Activated T-cell treated with anti-CD3 and anti-CD28 coated beads for 4 hours (primary cell): ENCODE measurements around the gene PDE5A.

Source experiments
- DNase-seq: peaks from one replicate; pipeline ENCODE4 v3.0.0-alpha.2; 2020

PDE5A gene

DNA sequence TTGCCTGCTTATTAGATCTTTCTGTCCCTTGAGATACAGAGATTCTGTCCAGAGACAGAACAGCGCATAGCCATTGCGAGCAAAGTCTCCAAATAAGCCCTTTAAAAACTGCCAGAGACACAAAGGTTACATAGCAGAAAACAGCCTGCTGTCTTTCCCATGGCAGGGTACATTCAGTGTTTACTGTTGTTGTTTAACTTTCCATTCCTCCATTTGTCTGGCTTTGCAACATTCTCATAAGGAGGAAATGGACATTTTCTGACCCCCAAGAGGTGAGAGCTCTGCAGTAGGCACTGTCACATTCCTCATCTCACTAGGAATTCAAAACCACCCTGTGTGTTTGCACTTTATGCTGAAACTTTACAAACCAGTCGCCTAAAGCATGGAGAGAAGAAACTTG lies 48.3 kb downstream of the PDE5A start:
- no peak for DNase-seq

DNA sequence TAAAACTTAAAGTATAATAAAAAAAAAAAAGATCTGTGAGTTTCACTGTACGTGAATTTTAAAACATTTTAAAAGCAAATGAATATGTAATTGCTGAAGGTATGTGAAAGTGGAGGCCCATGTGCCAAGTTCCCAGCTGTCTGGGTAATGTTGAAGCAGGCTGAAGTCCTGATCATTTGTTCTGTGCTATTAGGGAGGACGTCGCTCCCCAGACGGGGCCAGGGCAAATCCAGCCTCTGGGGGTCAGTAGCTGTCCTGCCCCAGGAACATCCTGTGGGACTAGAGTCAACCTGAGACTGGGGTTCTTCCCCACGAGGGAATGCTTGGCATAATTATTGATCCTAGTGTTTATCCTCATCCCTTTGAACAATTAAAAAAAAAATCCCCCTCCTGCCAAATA lies 48.8 kb downstream of the PDE5A start:
- DNase-seq: no peak

DNA sequence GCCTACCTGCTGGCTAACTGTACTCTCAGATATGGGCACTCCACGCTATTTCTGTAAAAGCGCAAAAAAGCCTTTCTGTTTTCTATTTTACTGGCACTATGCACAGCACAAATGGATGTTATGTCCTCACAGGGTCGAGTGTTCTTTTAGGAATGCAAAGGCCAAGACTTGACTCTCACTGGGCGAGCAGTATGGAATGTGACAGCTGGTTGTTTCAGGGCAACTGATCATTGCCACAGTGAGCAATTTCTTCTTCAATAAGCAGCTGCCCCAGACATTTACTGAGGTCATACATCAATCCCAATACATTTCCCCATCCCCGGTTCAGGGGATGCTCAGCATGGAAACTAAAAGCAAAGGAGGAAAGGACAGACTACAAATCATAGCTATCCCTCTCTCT lies 58.2 kb downstream of the PDE5A start:
- no peak for DNase-seq

DNA sequence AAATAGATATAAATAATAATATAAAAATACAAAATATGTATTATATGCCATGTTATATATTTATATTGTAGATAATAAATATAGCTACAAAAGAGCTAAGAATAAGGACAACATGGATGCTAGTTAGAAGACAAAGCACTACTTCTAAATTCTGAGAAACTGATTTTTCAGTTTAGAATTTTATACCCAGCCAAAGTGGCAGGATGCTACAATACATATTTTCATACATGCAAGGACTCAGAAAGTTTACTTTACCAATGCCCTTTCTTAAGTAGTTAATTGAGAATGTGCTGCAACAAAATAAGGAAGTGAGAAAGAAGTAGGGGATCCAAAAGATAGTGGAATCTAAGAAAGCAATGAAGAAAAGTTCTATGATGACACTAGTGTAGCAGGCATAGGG lies 64.5 kb downstream of the PDE5A start:
- DNase-seq: no peak

DNA sequence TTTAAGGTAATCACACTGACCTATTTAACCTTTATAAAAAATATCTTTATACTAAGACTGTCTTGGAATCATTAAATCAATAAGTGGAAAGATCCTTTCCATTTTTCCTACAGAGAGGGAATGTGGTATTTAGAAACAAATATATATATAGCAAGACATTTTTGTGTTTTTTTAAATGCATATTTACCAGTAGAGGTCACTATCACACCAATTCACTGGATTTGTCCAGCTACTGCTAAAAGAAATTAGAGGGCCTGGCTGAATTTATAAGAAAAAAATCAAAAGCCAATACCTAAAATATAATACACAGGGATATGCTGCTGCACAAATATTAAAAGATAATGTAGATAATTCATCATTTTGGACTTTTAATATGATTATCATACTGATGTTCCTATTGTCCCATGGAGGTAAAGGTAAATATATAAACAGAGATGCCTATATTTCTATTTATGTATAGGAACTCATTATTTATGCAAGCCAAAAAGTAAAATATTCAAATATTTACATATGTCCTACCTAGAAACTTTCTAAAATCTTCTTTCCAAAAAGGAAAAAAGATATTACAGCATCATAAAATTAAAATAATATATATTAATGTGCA lies 69.5 kb downstream of the PDE5A start:
- DNase-seq: no peak

DNA sequence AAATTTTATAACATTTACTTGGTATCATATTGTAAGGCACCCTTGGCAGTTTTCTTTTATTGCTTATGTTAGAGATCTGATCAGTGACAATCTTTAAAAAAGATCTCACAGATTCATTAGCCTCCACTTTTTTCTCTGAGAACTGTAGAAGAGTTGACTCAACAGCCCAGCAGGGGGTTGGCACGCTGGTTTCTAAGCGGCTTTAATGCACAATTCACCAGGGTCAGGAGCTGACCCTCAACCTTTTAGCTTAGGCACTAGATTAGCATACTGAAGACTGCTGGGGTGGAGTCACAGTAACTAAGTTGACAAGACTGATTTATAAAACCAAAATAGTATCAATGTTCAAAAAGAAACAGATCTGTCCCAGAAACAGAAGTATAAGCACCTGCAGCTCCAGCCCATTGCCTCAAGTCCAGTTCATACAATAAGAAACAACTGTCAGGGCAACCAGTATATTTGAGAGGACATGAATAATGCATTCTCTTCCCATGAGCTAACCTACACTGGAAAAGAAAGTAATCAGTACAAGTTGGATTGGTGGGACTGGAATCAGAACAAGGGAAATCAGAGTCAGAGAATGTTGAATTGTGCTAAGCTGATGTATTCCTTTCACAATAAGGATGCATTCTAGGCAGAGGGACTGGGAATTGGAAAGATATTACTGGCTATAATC lies 77.6 kb downstream of the PDE5A start:
- DNase-seq: no peak

DNA sequence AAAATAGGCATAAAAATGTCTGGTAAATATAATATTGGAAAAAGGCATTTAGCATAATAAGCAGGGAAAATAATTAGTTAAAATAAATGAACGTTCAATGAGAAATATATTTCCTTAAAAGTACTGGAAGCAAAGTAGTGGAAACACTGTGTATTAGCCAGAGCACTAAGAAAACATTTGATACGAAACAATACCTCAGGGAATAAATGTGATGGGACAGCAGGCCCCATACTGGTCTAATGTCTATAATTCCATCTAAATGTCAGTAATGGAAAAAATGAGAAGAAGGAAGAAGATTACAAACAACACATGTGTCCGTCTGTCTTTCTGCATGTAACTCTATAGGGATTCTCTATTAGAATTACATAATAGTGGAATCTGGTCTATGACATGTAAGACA lies 79.0 kb downstream of the PDE5A start:
- no peak for DNase-seq

DNA sequence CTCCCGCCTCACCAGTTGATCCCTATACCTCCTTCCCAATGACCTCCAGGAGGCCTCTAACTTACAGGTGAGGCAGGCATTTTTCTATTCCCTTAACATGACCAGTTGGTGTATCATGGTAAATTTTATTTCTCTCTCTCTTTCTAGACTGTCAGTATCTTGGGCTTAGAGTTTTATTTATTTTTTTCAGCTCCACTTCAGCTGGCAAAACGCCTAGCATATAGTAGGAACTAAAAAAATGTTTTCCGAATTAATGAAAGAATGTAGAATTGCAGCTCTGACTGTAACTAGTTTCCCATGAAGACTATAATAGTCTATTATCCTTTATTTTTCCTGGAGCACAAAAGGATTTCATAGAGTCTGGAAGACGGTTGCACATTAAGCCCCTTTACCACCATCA lies 84.8 kb downstream of the PDE5A start:
- no peak for DNase-seq

DNA sequence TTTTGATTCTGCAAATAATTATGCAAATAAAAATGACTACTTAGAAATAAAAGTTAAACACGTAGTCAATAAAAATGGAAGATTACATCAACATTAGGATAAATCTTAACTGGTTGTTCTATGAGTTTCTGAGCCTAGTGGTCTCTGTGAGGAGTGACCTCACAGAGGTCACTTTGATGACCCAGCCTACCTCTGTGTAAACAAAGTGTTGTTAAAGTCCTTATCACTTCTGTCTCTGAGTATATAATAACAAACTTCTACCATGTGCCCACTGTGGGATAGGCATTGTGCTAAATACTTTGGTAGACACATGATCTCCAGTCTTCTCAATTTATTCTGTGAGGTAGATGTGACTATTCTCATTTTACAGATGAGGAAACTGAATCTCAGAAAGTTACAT lies 85.4 kb downstream of the PDE5A start:
- no peak for DNase-seq

DNA sequence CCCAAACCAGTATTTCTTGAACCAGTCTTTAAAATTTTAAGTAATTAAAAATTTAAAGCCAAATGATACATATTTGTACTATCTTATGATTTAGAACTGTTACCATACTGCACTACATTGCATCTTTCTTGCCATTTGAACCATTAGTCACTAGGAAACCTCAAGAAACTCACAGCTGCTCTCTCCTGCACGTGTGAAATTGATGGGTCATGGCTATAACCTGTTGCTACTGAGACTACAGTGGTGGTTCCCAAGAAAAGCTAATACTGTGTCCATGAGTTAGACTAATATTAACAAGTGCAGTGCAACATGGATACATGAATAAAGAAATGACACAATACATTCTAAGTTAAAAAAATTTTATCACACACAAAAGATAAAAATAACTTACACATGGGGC lies 88.4 kb downstream of the PDE5A start:
- DNase-seq: no peak

DNA sequence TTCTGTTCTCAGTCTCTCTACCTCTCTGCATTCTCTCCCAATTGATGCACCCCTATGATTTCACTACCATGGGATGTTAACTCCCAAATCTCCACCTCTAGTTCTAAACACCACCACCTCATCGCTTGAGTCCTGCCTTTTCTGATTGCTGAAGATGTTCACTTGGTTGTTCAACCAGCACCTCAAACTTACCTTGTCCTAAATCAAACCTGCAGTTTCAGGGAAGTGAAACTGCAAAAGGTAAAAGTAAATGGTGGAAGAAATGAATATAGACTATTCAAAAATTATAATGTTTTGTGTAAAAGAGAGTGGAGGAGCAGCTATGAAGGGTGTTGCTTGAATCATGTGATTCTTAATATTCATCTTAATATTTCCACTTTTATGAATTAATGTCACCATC lies 91.0 kb downstream of the PDE5A start:
- DNase-seq: no peak

DNA sequence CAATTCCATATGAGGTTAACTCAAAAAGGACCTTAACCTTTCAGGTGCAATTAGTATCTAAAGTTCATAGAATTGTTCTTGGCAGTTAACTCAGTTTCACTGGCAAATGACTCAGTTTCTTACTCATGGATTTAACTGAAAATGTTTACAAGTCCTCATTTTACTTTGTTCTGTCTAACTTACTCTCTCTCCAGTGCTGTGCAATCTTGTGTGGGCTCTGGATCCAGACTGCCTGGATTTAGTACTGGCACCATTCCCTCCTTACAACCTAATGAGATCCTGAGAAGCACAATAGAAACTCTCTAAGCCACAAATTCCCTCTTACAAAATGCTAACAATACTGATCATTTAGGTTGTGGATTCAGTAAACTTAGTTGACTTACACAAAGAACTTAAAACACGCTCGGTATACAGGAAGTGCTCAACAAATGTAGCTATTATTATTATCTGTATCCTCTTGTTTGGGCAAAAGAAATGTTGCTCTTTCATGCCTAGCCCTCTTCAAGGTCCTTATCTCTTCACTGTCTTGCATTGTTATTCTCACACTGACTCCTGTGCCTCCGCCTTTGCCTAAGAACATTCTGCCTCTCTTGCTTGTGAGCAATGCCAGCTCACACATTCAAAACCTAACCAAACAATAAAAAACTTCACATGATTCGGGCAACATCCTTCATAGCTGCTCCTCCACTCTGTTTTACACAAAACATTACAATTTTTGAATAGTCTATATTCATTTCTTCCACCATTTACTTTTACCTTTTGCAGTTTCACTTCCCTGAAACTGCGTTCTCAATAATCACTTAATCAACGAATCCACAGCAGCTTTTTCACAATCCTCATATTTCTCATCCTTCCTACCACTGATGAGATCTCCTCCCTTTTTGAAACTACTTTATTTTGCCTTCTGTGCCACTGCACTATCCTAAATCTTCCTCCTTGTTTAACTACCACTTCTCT lies 91.8 kb downstream of the PDE5A start:
- DNase-seq: no peak

DNA sequence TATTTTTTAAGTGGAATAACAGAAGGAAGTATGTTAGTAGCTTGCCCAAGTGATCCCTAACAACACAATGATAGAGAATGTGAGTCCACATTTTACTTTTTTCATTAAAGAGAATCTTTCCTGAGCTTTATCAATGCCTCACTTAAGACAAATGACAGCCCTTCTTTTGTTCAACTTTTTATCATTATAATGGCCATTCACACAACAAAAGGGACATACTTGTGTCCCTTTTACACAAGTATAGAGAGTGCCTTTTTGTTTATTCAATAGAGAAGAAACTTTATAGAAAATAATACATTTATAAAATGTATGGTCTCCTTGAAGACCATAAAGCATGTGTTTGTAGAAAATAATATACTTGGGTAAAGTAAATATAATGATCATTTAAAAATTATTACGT lies 96.3 kb downstream of the PDE5A start:
- no peak for DNase-seq

DNA sequence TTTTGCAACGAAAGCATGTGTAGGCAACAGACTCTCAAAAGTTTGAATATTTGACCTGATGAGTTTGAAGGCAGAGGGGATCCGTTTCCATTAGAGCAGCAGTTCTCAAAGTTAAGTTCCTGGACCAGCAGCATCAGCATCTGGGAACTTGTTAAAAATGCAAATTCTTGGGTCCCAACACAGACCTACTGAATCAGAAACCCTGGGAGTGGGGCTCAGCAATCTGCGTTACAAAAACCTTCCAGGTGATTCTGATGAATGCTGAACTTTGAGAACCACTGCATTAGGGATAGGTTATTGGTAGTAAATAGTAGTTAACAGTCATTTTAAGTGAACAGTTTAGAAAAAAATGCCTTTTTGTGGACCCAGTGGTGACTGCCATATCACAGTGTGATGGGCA lies 98.8 kb downstream of the PDE5A start:
- DNase-seq: no peak

DNA sequence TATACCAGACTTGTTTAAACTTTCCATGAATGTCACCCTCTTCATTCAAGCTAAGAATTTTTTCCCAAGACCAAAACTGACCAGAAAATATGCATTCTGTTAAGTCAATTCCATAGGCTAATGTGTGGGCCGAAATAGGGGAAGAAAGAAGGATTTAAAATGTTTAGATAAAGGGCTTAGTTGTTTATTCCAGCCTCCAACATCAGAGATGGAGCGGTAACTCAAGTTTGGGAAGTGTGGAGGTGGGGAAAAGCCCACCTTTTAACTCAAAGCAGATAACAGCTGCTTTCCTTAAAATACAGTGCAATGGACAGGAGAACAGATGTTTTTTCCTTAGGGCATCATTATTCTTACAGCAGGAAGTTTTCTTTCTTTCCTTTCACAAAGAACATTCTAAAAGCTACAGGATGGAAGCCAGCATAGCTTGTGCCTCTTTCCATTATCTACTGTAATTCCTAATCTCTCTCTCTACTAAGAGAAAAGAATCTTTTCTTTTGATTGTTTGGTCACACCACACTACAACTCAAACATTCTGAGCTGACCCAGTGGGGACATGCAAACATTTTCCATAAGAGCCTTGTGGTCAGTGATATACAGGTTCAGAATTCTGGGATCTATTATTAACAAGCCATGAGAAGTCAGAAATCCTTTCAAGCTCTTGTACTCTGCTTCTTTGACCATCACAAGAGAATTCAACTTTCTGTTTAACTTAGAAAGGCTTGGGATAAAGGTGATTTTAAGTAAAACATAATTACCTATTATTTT lies 101.6 kb downstream of the PDE5A start:
- no peak for DNase-seq

DNA sequence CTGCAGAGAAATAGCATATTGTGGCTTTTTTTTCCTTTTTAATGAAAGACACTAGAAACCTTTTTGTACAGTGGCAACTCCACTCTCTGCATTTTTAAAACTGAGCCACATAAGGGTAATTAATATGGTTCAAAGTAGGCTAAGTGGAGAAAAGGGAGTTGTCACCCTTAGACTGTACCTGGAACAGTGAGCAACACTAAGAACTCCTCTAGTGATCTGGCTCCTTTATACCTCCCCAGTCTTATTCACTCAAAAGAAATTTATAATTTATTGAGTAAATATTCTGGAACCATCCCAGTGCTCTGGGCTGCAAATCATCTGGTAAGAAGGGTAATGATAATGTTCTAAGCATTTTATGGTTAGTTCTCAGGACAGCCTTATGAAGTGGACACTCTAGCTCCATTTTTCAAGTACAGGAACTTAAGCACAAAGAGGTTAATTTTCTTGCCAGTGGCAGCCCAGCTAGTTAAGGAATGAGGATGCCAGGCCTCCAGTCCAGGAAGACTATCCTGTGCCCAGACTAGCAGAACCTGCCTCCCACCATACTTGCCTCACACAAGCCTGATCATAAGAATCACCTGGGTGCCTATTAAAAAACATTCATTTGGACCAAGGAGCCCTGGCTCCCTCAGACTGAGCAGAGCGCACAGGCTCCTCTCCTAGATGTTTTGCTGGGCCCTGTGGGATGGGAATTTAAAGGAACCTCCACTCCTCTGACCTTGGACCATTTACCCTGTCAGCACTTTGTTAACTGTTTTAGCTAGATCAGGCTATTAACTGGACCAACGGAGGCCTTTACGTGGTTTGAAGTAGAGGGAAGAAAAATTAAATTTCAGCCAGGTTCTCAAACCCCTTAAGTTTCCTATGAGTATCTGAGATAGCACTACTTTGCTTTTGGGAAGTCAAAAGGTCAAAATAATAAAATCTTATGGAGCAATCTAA lies 102.6 kb downstream of the PDE5A start:
- no peak for DNase-seq

DNA sequence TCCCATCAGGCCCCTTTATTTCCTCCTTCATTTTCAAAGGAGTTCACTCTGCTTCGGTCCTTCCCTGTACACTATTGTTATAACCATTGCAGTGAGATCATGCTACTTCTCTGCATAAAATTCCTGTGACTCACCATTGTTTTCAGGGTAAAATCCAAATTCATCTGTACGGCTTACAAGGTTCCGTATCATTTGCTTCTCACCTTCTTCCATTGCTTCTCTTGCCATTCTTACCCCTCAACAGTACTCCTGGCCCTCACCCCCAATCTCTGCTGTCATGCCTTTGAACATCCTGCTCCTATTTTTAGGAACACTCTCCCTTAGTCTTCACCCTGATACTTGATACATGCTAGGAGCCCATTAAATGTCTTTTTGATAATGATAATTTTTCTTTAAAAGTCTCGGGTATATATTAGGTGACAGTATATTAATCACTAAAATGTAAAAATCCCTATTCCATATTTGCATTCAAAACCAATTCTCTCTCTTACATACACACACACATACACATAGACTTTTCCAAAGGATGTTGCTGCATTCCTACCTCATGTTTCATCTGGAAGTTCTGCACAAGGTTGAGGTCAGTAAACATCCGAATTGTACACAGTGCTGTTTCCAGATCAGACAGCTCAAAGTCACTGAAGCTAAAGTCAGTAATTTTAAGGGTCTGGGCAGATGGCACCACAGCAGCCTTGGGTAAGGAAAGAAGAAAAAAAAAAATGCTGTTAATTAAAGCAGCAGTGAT lies 103.4 kb downstream of the PDE5A start:
- DNase-seq: no peak

DNA sequence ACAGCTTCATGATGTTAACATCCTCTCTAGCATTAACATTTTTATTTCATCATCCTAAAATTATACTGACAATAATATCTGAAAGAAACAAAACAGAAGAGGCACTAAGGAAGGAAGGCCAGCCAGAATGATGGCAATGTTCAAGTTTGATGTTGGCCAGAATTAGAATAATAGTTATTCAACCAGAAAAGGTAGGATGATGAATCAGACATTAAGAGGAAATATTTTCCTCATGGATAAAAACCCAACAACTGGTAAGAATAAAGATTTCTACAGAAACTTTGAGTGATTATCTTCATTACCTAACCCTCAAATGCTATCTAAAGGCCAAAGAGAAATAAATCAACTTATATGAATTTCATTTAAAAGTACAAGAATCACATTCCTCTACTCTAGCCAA lies 105.2 kb downstream of the PDE5A start:
- no peak for DNase-seq

DNA sequence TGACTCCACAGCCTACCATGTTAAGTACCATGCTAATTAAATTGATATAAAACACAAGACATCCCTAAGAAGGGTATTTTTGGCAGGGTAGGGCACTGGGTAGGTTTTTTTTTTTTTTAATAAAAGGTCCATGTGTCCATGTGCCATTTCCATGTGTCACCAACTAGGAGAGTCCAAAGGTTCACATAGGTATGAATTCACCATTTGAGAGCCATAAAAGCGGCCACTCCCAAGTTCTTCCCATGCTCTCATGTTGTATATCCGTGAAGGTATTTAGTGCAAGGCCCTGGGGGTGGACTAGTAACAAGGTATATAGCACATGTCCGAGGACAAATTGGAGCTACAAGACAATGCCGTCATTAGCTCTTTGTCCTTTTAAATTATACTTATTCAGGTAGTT lies 107.3 kb downstream of the PDE5A start:
- DNase-seq: no peak

DNA sequence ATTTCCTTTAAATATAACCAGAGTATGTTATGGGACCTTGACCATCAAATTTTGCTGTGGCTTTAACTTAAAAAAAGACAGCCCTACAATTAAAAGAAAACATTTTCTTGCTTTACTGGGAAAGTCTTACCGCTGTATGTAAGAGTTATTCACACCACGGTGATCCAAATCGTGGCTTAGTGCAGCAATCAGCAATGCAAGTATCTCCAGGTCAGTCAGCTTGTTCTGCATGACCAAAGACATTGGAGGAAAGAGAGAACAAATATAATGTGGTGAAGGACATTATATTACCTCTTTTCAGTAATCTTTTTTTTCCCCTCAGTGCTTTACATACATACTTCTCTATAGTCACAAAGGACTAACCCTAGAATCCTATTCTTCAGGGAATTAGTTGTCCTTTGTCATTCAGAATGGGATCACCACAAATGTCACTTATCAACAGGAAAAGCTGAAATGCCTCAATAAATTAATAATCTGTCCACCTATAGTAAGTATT lies 109.6 kb downstream of the PDE5A start:
- DNase-seq: no peak

DNA sequence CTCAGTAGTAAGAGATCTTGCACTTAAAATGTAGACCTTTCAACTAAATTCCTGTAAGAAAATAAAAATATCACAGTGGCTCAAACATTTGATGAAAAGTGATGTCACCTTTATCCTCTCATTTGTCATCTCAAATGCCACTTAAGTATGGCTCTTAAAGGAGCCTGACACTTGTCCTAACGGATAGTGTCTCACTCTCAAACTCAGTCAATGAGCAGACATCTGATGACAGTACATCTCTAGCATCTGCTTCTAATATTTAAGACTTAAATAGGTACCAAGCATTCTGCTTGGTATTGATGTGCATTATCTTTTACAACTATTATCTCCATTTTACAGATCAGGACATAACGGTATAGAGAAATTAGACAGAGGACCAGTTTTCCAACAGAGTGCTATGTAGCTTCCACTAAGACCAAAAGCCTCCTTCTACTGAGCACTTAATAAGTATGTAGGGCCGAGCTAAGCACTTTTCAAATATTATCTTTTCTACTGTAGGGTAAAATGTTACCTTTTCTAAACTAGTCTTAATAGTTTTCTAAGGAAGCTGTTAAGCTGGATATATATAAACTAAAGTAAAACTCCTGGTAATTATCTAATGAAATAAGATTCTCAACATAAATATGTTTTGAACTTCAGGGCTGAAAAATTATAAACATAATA lies 110.2 kb downstream of the PDE5A start:
- DNase-seq: no peak
